Neutrophil (primary cell): ENCODE measurements around the gene LLGL1.
"Not testable (repeated sequence)": the region's sequence is repeated elsewhere in the genome, so short reads cannot be mapped to it uniquely, and the experiment has no call there.

Experiments used
- H3K27ac ChIP-seq: fragments of 200-600 bp; sonication (generic); 2 replicates; pipeline ENCODE4 v1.5.1; 2016; ENCODE audit warnings: mild to moderate bottlenecking, moderate library complexity
- H3K27me3 ChIP-seq: fragments of 200-600 bp; sonication (generic); 2 replicates; pipeline ENCODE4 v1.6.0; 2016; ENCODE audit warnings: mild to moderate bottlenecking
- H3K36me3 ChIP-seq: fragments of 200-600 bp; sonication (generic); 2 replicates; pipeline ENCODE4 v1.5.1; 2017
- H3K4me1 ChIP-seq, 2 experiments: fragments of 200-600 bp in 1 of 2; sonication (generic) in 1 of 2; 1 replicate in 1 of 2; 2 replicates in 1 of 2; pipeline versions ENCODE4 v1.5.1 to v1.6.1; 2013 to 2016; ENCODE audit warnings: low read depth in 1 of 2, low read length in 1 of 2, mild to moderate bottlenecking in 1 of 2, moderate library complexity in 1 of 2; ENCODE audit not compliant: control insufficient read depth in 1 of 2, insufficient read depth in 1 of 2
- H3K4me3 ChIP-seq, 2 experiments: fragments of 200-600 bp in 1 of 2; sonication (generic) in 1 of 2; 1 replicate in 1 of 2; 2 replicates in 1 of 2; pipeline ENCODE4 v1.5.1; 2013 to 2016; ENCODE audit warnings: low read depth in 1 of 2, low read length in 1 of 2, mild to moderate bottlenecking in 1 of 2, moderate library complexity in 1 of 2
- H3K9me3 ChIP-seq: fragments of 200-600 bp; sonication (generic); 2 replicates; pipeline ENCODE4 v1.5.1; 2016
- CTCF ChIP-seq: fragments of 200-600 bp; sonication (generic); IDR thresholded peaks from 2 replicates; pipeline ENCODE4 v1.5.1; 2016; ENCODE audit warnings: antibody characterized with exemption

Gene LLGL1

GRCh38 chr17:18203308-18203707, 22.1 kb upstream of the LLGL1 start:
- Histone ChIP-seq H3K9me3 (no peaks in the 10 kb centered on the region), H3K4me3 (no peak overlapping the region), H3K36me3 (peaks cover 64% of the 10 kb centered on the region), H3K27ac (no peak overlapping the region), H3K27me3 (no peaks in the 10 kb centered on the region), H3K4me1 (no peaks in the 10 kb centered on the region)
- no peak for TF ChIP-seq CTCF

- TF ChIP-seq CTCF: no peak
- Histone ChIP-seq H3K27me3 (no peaks in the 10 kb centered on the region), H3K4me3 (no peak overlapping the region), H3K4me1 (no peaks in the 10 kb centered on the region), H3K36me3 (peaks cover 75% of the 10 kb centered on the region), H3K27ac (no peak overlapping the region), H3K9me3 (no peaks in the 10 kb centered on the region)
Observed at GRCh38 chr17:18205861-18206260, 19.6 kb upstream of the LLGL1 start.

- no peak for TF ChIP-seq CTCF
- no peaks in the 10 kb centered on the region for H3K9me3 ChIP-seq
- H3K27ac ChIP-seq: no peak overlapping the region
- no peaks in the 10 kb centered on the region for H3K4me1 ChIP-seq
- H3K4me3 ChIP-seq: no peak overlapping the region
- peaks cover 78% of the 10 kb centered on the region for H3K36me3 ChIP-seq
- no peaks in the 10 kb centered on the region for H3K27me3 ChIP-seq
Observed at GRCh38 chr17:18206962-18207361, 18.5 kb upstream of the LLGL1 start.

GRCh38 chr17:18208092-18208491, 17.3 kb upstream of the LLGL1 start:
- no peaks in the 10 kb centered on the region for H3K27me3 ChIP-seq
- no peaks in the 10 kb centered on the region for H3K9me3 ChIP-seq
- no peak for TF ChIP-seq CTCF
- H3K4me1 ChIP-seq: no peaks in the 10 kb centered on the region
- peaks cover 70% of the 10 kb centered on the region for H3K36me3 ChIP-seq
- no peak overlapping the region for H3K27ac ChIP-seq
- no peak overlapping the region for H3K4me3 ChIP-seq

- Histone ChIP-seq H3K9me3 (no peaks in the 10 kb centered on the region), H3K36me3 (peaks cover 25% of the 10 kb centered on the region), H3K4me3 (no peak overlapping the region), H3K27me3 (no peaks in the 10 kb centered on the region), H3K4me1 (no peaks in the 10 kb centered on the region), H3K27ac (no peak overlapping the region)
- no peak for TF ChIP-seq CTCF
Observed at GRCh38 chr17:18213666-18214270, 11.7 kb upstream of the LLGL1 start.

- H3K4me1 ChIP-seq, H3K4me3 ChIP-seq, H3K27ac ChIP-seq, H3K9me3 ChIP-seq, H3K36me3 ChIP-seq, H3K27me3 ChIP-seq: not testable (repeated sequence)
Observed at GRCh38 chr17:18216906-18217305, 8.5 kb upstream of the LLGL1 start.
